Nephron progenitor cell (in vitro differentiated cells): ENCODE results near the gene AGFG1.

Source experiments
- DNase-seq: peaks from one replicate; pipeline ENCODE4 v3.0.0; 2021
- H3K27ac Mint-ChIP-seq: 2 replicates; pipeline ENCODE4 v1.8.0; 2021; ENCODE audit warnings: mild to moderate bottlenecking, moderate library complexity, mixed read lengths
- H3K27me3 Mint-ChIP-seq: 2 replicates; pipeline ENCODE4 v1.8.0; 2021; ENCODE audit warnings: mild to moderate bottlenecking, low read depth, mixed read lengths; ENCODE audit not compliant: poor library complexity
- H3K36me3 Mint-ChIP-seq: 2 replicates; pipeline ENCODE4 v1.8.0; 2021; ENCODE audit warnings: low read depth, mixed read lengths
- H3K4me1 Mint-ChIP-seq: 2 replicates; pipeline ENCODE4 v1.8.0; 2021; ENCODE audit warnings: mixed read lengths
- H3K4me3 Mint-ChIP-seq: 2 replicates; pipeline ENCODE4 v1.8.0; 2021; ENCODE audit warnings: mild to moderate bottlenecking, moderate library complexity, mixed read lengths
- H3K9me3 Mint-ChIP-seq: 2 replicates; pipeline ENCODE4 v1.8.0; 2021; ENCODE audit warnings: mild to moderate bottlenecking, moderate library complexity, mixed read lengths
- CTCF ChIP-seq: fragments of 200-600 bp; sonication (generic); IDR thresholded peaks from 2 replicates; pipeline ENCODE4 v1.5.0; 2021; ENCODE audit warnings: antibody characterized with exemption

AGFG1 gene

GRCh38 chr2:227493524-227493923, 21.6 kb downstream of the AGFG1 start:
- Mint-ChIP-seq H3K4me3 (no peak overlapping the region), H3K4me1 (no peaks in the 10 kb centered on the region), H3K9me3 (peaks cover under 1% of the 10 kb centered on the region), H3K27ac (peak overlapping the region; percentile 73), H3K36me3 (peaks cover 21% of the 10 kb centered on the region), H3K27me3 (no peaks in the 10 kb centered on the region)
- no peak for DNase-seq
- no peak for TF ChIP-seq CTCF

- Mint-ChIP-seq H3K27ac (no peak overlapping the region), H3K36me3 (peaks cover 29% of the 10 kb centered on the region), H3K27me3 (no peaks in the 10 kb centered on the region), H3K4me3 (no peak overlapping the region), H3K9me3 (no peaks in the 10 kb centered on the region), H3K4me1 (no peaks in the 10 kb centered on the region)
- no peak for DNase-seq
- no peak for TF ChIP-seq CTCF
Observed at GRCh38 chr2:227497158-227497557, 25.2 kb downstream of the AGFG1 start.

GRCh38 chr2:227499627-227500300, 27.8 kb downstream of the AGFG1 start:
- H3K4me3 Mint-ChIP-seq, result no peak overlapping the region
- H3K36me3 Mint-ChIP-seq, result peaks cover 40% of the 10 kb centered on the region
- no peaks in the 10 kb centered on the region for H3K27me3 Mint-ChIP-seq
- H3K4me1 Mint-ChIP-seq, result peaks cover 8% of the 10 kb centered on the region
- H3K9me3 Mint-ChIP-seq, result no peaks in the 10 kb centered on the region
- no peak for TF ChIP-seq CTCF
- DNase-seq, result no peak
- peak overlapping the region; percentile 22 for H3K27ac Mint-ChIP-seq

DNA sequence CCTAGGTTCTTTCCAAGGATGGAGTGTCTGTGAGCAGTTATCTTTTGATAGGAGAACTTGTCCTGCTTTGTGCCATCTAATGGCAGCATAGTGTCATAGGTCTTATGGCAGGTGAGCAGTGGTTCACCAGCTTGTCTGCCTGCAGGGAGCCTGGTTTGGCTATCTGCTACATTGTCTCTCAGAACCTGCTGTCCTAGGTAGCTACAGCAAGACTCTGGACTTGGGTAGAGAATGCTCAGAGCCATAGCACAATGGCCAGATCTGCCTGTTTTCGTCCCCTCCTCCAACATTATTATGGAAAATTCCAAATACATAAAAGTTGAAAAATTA, 28.3 kb downstream of the AGFG1 start:
- H3K4me1 Mint-ChIP-seq, result peaks cover 8% of the 10 kb centered on the region
- no peak overlapping the region for H3K27ac Mint-ChIP-seq
- no peaks in the 10 kb centered on the region for H3K9me3 Mint-ChIP-seq
- H3K27me3 Mint-ChIP-seq, result no peaks in the 10 kb centered on the region
- no peak for TF ChIP-seq CTCF
- peaks cover 39% of the 10 kb centered on the region for H3K36me3 Mint-ChIP-seq
- DNase-seq, result no peak
- H3K4me3 Mint-ChIP-seq, result no peak overlapping the region

DNA sequence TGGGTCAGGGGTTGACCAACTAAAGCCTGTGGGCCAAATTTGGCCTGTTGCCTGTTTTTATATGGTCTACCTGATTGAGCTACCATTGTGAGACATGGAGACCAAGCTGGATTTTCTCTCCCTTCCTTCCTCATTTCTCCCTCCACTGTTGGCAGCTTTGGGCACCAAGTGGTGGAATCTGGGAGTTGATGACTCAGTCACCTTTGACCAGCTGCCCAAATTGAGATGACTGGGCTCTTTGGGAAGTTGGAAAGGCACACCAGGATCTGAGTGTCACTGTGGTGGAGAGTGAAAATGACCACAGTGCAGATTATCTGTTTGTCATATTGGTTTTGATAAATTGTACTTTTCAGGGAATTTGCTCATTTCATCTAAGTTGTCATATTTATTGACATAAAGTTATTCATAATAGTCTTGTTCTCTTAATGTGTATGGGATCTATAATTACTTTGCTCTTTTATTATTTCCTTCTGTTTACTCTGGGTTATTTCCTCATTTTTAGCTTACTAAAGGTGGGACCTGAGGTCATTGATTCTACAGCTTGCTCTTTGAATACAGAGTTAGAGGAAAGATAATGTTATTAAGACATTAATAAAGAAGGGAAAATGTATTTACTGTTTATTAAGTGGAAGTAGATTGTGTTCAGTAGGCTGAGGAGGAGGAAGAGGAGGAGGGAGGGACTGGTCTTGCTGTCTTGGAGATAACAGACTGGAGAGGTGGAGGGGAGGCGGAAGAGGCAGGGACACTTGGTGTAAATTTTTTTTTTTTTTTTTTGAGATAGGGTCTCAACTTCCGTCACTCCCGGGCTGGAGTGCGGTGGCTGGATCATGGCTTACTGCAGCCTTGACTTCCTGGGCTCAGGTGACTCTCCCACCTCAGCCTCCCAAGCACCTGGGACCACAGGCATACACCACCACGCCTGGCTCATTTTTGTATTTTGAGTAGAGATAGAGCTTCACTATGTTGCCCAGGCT, 31.8 kb downstream of the AGFG1 start:
- no peak for TF ChIP-seq CTCF
- no peaks in the 10 kb centered on the region for H3K9me3 Mint-ChIP-seq
- no peaks in the 10 kb centered on the region for H3K27me3 Mint-ChIP-seq
- no peak overlapping the region for H3K27ac Mint-ChIP-seq
- peaks cover 8% of the 10 kb centered on the region for H3K4me1 Mint-ChIP-seq
- H3K4me3 Mint-ChIP-seq, result no peak overlapping the region
- H3K36me3 Mint-ChIP-seq, result peaks cover 53% of the 10 kb centered on the region
- DNase-seq, result no peak
